SU-DHL-6 (cell line): ENCODE data around the gene LHX3.

Experiments
- H2AFZ ChIP-seq: fragments of 200-600 bp; sonication (generic); 2 replicates; pipeline ENCODE4 v1.6.1; 2014; ENCODE audit warnings: low read depth, mild to moderate bottlenecking, moderate library complexity, mixed read lengths, antibody characterized with exemption, low read length; ENCODE audit not compliant: severe bottlenecking
- H3F3A ChIP-seq: fragments of 200-600 bp; shearing (Covaris generic); 2 replicates; pipeline ENCODE4 v1.6.0; 2016; ENCODE audit warnings: antibody characterized with exemption, mild to moderate bottlenecking; ENCODE audit not compliant: insufficient read depth
- H3K27ac ChIP-seq: fragments of 200-600 bp; sonication (generic); 2 replicates; pipeline ENCODE4 v1.5.1; 2016; ENCODE audit warnings: low read depth, mild to moderate bottlenecking, low read length, moderate library complexity, mixed read lengths
- H3K27me3 ChIP-seq: fragments of 200-600 bp; sonication (generic), shearing (Covaris generic); 2 replicates; pipeline ENCODE4 v1.6.0; 2014; ENCODE audit warnings: mild to moderate bottlenecking, low read length
- H3K36me3 ChIP-seq: fragments of 200-600 bp; sonication (generic); 2 replicates; pipeline ENCODE4 v1.6.1; 2014; ENCODE audit warnings: mild to moderate bottlenecking, low read length, mixed read lengths
- H3K4me2 ChIP-seq: fragments of 300-600, 200-600 bp; shearing (Covaris generic), sonication (generic); 2 replicates; pipeline ENCODE4 v1.6.0; 2014; ENCODE audit warnings: low read length, low read depth, mild to moderate bottlenecking; ENCODE audit not compliant: poor library complexity, severe bottlenecking
- H3K4me3 ChIP-seq: fragments of 200-600 bp; sonication (generic); 2 replicates; pipeline ENCODE4 v1.5.1; 2014; ENCODE audit warnings: antibody characterized with exemption, low read length, mild to moderate bottlenecking, mixed read lengths; ENCODE audit not compliant: insufficient read depth, poor library complexity, severe bottlenecking
- H3K79me2 ChIP-seq: fragments of 200-600 bp; sonication (generic); 2 replicates; pipeline ENCODE4 v1.6.1; 2014; ENCODE audit warnings: mild to moderate bottlenecking, low read length, moderate library complexity; ENCODE audit not compliant: insufficient read depth
- H3K9ac ChIP-seq: fragments of 200-600 bp; sonication (generic); 2 replicates; pipeline ENCODE4 v1.7.0; 2014; ENCODE audit warnings: mild to moderate bottlenecking, low read length
- H3K9me2 ChIP-seq: fragments of 200-600 bp; sonication (generic); replicated peaks from 2 replicates; pipeline ENCODE4 v1.6.1; 2014; ENCODE audit warnings: low read length; ENCODE audit not compliant: insufficient read depth
- H3K9me3 ChIP-seq: fragments of 200-600 bp; sonication (generic); 2 replicates; pipeline ENCODE4 v1.6.1; 2014; ENCODE audit warnings: low read length, mixed read lengths; ENCODE audit not compliant: insufficient read depth
- H4K20me1 ChIP-seq: fragments of 200-600 bp; sonication (generic); 2 replicates; pipeline ENCODE4 v1.6.1; 2014; ENCODE audit warnings: low read depth, mild to moderate bottlenecking, antibody characterized with exemption, low read length, moderate library complexity, mixed read lengths
- EZH2phosphoT487 ChIP-seq: fragments of 200-600 bp; sonication (generic), shearing (Covaris generic); conservative IDR thresholded peaks from 2 replicates; pipeline ENCODE4 v1.6.1; 2018; ENCODE audit warnings: mild to moderate bottlenecking, antibody characterized with exemption, low read length, moderate library complexity, mixed read lengths
- TF ChIP-seq, protein P1 (sequence below): fragments of 200-600 bp; sonication (generic); IDR thresholded peaks from one replicate; pipeline ENCODE4 v1.5.1; 2017; ENCODE audit warnings: antibody characterized with exemption, mild to moderate bottlenecking, low read length, moderate library complexity; ENCODE audit not compliant: insufficient read depth, poor library complexity, severe bottlenecking

The LHX3 gene

DNA sequence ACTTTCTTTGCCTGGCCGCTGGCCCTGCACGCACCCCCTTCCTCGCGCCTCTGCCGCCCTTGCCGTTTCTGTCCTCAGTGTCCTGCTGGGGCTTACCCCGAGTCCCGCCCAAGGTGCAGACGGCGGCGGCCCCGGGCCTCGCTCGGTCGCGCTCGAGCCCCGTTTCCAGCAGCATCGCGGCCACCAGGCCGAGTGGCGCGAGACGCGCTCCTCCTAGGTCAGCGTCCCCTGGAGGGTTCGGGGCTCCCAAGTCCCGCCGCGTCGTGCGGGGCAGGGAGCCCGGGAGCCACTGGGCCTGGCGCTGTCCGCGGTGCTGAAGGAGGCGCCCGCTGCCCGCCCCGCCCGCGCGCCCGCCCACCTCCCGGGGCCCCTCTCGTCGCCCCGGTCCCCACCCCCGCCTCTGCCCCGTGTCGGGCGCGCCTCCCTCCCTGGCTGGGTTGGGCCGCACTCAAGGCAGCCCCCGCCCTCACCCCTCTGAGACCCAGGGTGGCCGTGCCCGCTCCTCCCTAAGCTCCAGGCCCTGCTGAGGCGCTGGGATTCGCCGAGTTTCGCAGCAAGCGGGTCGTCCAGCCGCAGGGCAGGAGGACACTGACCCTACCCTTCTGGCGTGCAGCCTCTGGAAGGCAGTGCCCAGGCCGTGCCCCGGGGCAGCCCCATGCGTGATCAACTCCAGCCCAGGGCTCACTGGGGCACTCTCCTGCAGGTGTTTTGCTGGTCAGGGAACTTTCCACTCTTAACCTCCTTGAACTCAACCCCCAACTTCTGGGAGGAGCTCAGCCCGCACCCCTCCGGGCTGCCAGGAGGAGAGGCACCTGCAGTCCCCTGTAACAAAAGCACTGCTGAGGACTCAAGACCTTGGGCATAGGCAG, at the start of gene LHX3:
Gene LHX3, minus strand, starts transcription at position 291 of the 869 bp plus-strand sequence. Its CDS starts 116 bp downstream, at position 175.
- Histone ChIP-seq H3K9ac (no peak within 1 kb of the TSS), H3K9me3 (no peaks in the 10 kb centered on the region), H3F3A (0 out of 2 replicates have a peak, but pooled peaks cover 3% of the 10 kb centered on the region), H3K9me2 (no peaks in the 10 kb centered on the region), H2AFZ (no peak within 1 kb of the TSS), H3K27ac (no peak within 1 kb of the TSS), H3K79me2 (no peaks in the 10 kb centered on the region), H4K20me1 (peaks cover 7% of the 10 kb centered on the region; the same call in 1 of the 2 replicates), H3K27me3 (no peaks in the 10 kb centered on the region), H3K36me3 (0 out of 2 replicates have a peak, but pooled peaks cover 2% of the 10 kb centered on the region), H3K4me2 (no peak within 1 kb of the TSS), H3K4me3 (no peak within 1 kb of the TSS)
- TF ChIP-seq EZH2phosphoT487, result no peak
- TF ChIP-seq, protein P1, sequence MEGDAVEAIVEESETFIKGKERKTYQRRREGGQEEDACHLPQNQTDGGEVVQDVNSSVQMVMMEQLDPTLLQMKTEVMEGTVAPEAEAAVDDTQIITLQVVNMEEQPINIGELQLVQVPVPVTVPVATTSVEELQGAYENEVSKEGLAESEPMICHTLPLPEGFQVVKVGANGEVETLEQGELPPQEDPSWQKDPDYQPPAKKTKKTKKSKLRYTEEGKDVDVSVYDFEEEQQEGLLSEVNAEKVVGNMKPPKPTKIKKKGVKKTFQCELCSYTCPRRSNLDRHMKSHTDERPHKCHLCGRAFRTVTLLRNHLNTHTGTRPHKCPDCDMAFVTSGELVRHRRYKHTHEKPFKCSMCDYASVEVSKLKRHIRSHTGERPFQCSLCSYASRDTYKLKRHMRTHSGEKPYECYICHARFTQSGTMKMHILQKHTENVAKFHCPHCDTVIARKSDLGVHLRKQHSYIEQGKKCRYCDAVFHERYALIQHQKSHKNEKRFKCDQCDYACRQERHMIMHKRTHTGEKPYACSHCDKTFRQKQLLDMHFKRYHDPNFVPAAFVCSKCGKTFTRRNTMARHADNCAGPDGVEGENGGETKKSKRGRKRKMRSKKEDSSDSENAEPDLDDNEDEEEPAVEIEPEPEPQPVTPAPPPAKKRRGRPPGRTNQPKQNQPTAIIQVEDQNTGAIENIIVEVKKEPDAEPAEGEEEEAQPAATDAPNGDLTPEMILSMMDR, result no peak

DNA sequence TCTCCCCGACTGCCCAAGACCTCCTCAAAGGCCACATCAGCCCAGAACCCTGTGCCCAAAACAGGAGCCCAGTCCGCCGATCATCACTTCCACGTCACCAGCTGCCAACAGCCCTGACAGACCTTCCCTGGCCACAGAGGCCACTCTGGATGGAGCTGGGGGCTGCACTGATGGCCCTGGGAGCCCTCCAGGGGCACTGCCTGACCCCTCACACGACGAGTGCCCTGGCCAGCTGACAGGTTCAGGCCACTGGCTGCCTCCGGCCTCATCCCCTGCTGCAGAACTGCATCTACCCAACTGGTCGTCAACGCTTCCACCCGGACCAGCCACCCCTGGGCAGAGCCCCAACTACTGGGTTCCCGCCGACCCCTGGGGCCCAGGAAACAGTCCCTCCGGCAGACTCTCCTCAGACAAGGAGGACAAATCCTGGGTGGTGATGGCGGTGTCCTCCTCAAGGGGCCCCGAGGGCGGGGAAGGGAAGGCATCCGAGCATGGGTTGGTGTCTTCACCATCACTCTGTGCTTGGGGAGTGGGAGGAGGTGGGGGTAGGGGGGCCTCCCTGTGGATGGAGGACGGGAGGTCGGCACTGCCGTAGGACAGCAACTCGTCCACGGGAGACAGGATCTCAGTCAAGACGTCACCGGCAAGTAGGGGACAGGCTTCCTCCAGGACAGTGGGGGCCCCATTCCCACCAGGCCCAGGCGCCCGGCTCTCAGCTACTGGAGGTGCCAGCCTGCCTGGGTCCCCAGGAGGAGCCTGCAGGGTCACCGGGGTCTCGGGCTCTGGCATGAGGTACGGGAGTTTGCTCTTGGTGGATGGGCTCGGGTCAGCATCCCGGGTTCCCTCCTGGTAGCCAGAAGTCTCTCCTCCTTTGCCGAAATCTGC, 48.6 kb upstream of the LHX3 start:
- H3K9ac ChIP-seq, result no peak overlapping the region
- no peak overlapping the region for H3K27ac ChIP-seq
- no peaks in the 10 kb centered on the region for H3K9me2 ChIP-seq
- H3K27me3 ChIP-seq, result no peaks in the 10 kb centered on the region
- no peaks in the 10 kb centered on the region for H3K9me3 ChIP-seq
- no peaks in the 10 kb centered on the region for H3K79me2 ChIP-seq
- no peak overlapping the region for H3K4me3 ChIP-seq
- no peaks in the 10 kb centered on the region for H3F3A ChIP-seq
- no peak overlapping the region for H3K4me2 ChIP-seq
- H4K20me1 ChIP-seq, result no peaks in the 10 kb centered on the region
- TF ChIP-seq, protein P1, result no peak
- TF ChIP-seq EZH2phosphoT487, result no peak
- no peaks in the 10 kb centered on the region for H3K36me3 ChIP-seq
- H2AFZ ChIP-seq, result no peak overlapping the region

DNA sequence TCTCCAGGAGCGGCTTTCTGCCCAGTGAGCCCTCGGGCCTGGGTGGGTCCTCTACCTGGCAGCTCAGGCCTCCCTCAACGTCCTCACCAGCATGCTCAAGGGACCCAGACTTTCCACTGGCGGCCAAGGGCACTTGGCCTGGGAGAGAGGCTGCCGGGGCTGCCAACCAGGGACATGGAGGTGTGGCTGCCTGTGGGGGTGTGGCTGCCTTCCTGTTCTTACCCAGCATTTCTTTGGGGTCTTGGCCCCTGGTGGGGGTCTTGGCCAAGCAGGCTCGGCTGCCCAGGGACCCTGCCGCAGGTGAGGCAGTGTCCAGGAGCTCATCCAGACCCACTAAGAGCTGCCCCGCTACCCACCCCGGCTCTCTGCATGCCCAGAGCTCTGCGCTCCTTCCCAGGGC, 47.9 kb upstream of the LHX3 start:
- H3K4me2 ChIP-seq, result no peak overlapping the region
- H3K27ac ChIP-seq, result no peak overlapping the region
- H3K27me3 ChIP-seq, result no peaks in the 10 kb centered on the region
- H3K36me3 ChIP-seq, result no peaks in the 10 kb centered on the region
- no peak overlapping the region for H3K9ac ChIP-seq
- H3K9me3 ChIP-seq, result no peaks in the 10 kb centered on the region
- no peaks in the 10 kb centered on the region for H3K9me2 ChIP-seq
- no peak overlapping the region for H2AFZ ChIP-seq
- no peaks in the 10 kb centered on the region for H3F3A ChIP-seq
- H3K4me3 ChIP-seq, result no peak overlapping the region
- TF ChIP-seq, protein P1, result no peak
- no peak for TF ChIP-seq EZH2phosphoT487
- no peaks in the 10 kb centered on the region for H3K79me2 ChIP-seq
- H4K20me1 ChIP-seq, result no peaks in the 10 kb centered on the region
